GM23338 (cell line): Measurements from ENCODE around the gene CYBRD1. TPM values are rescaled to one million over a fixed set of nuclear protein-coding genes. Genes with fewer than 3 reads are reported as not detected.

Experiments used
- ATAC-seq: fragments of 200-7000 bp; cut with Tn5 transposase; 3 replicates; pipeline ENCODE4 v1.9.1; 2020
- DNase-seq: peaks from one replicate; pipeline ENCODE4 v3.0.0-alpha.2; 2015; ENCODE audit warnings: low spot score
- H2AFZ ChIP-seq: fragments of 200-600 bp; sonication (generic); 2 replicates; pipeline ENCODE4 v1.8.0; 2016; ENCODE audit warnings: antibody characterized with exemption, mild to moderate bottlenecking, moderate library complexity
- H3F3A ChIP-seq: fragments of 200-600 bp; sonication (generic); replicated peaks from 2 replicates; pipeline ENCODE4 v1.8.0; 2017; ENCODE audit warnings: antibody characterized with exemption, mixed run types, low read depth
- H3K27ac ChIP-seq: fragments of 200-600 bp; sonication (generic); 2 replicates; pipeline ENCODE4 v1.6.1; 2016; ENCODE audit warnings: low read depth
- H3K27me3 ChIP-seq: fragments of 200-600 bp; sonication (generic); 2 replicates; pipeline ENCODE4 v1.8.0; 2016; ENCODE audit warnings: mild to moderate bottlenecking, mixed run types, moderate library complexity; ENCODE audit not compliant: insufficient read depth
- H3K36me3 ChIP-seq: fragments of 200-600 bp; sonication (generic); 2 replicates; pipeline ENCODE4 v1.8.0; 2016; ENCODE audit warnings: mild to moderate bottlenecking; ENCODE audit not compliant: insufficient read depth
- H3K4me1 ChIP-seq: fragments of 200-600 bp; sonication (generic); 2 replicates; pipeline ENCODE4 v1.8.0; 2016; ENCODE audit warnings: mild to moderate bottlenecking, moderate library complexity; ENCODE audit not compliant: insufficient read depth
- H3K4me2 ChIP-seq: fragments of 200-600 bp; sonication (generic); 2 replicates; pipeline ENCODE4 v1.7.1; 2017; ENCODE audit warnings: mixed run types
- H3K4me3 ChIP-seq: fragments of 200-600 bp; sonication (generic); 2 replicates; pipeline ENCODE4 v1.6.1; 2016; ENCODE audit warnings: mixed run types
- H3K79me2 ChIP-seq: fragments of 200-600 bp; sonication (generic); replicated peaks from 2 replicates; pipeline ENCODE4 v1.8.0; 2017; ENCODE audit warnings: mild to moderate bottlenecking; ENCODE audit not compliant: insufficient read depth
- H3K9me2 ChIP-seq: fragments of 200-600 bp; sonication (generic); 2 replicates; pipeline ENCODE4 v1.8.0; 2017; ENCODE audit not compliant: insufficient read depth
- H4K20me1 ChIP-seq: fragments of 200-600 bp; sonication (generic); replicated peaks from 2 replicates; pipeline ENCODE4 v1.8.0; 2017; ENCODE audit warnings: mild to moderate bottlenecking; ENCODE audit not compliant: insufficient read depth
- H3K27ac Mint-ChIP-seq: 2 replicates; pipeline ENCODE4 v1.8.0; 2020; ENCODE audit warnings: inconsistent platforms, mild to moderate bottlenecking, moderate library complexity, mixed read lengths
- H3K27me3 Mint-ChIP-seq: 3 replicates; pipeline ENCODE4 v1.8.0; 2022; ENCODE audit warnings: low read depth, mild to moderate bottlenecking, moderate library complexity, mixed read lengths, inconsistent platforms; ENCODE audit not compliant: insufficient read depth, poor library complexity
- H3K36me3 Mint-ChIP-seq: 3 replicates; pipeline ENCODE4 v1.8.0; 2021; ENCODE audit warnings: low read depth, mild to moderate bottlenecking, inconsistent platforms, moderate library complexity, mixed read lengths
- H3K4me1 Mint-ChIP-seq: 3 replicates; pipeline ENCODE4 v1.8.0; 2020; ENCODE audit warnings: mild to moderate bottlenecking, inconsistent platforms, mixed read lengths
- H3K4me3 Mint-ChIP-seq: 3 replicates; pipeline ENCODE4 v1.8.0; 2021; ENCODE audit warnings: moderate library complexity, mild to moderate bottlenecking, inconsistent platforms, mixed read lengths
- H3K9me3 Mint-ChIP-seq: 3 replicates; pipeline ENCODE4 v1.8.0; 2020; ENCODE audit warnings: moderate library complexity, mild to moderate bottlenecking, inconsistent platforms, mixed read lengths
- CREB1 ChIP-seq: fragments of 250-450 bp; sonication (Bioruptor Pico); IDR thresholded peaks from 2 replicates; pipeline ENCODE4 v1.5.0; 2020; ENCODE audit warnings: low read depth, mild to moderate bottlenecking, moderate library complexity
- CTCF ChIP-seq, 2 experiments: fragments of 200-600 bp in 1 of 2; sonication (generic) in 1 of 2; conservative IDR thresholded peaks; 2 replicates each; pipeline versions ENCODE4 v1.5.1 to v1.6.1; 2016 to 2017; ENCODE audit warnings: antibody characterized with exemption in 2 of 2, low read depth in 2 of 2, mild to moderate bottlenecking in 2 of 2, moderate library complexity in 1 of 2
- ETS1 ChIP-seq: IDR thresholded peaks from 2 replicates; pipeline ENCODE4 v1.6.1; 2016; ENCODE audit warnings: antibody characterized with exemption
- EZH2 ChIP-seq: fragments of 200-600 bp; sonication (generic); IDR thresholded peaks from one replicate; pipeline ENCODE4 v1.8.0; 2017; ENCODE audit warnings: antibody characterized with exemption, mild to moderate bottlenecking, low read depth; ENCODE audit not compliant: unreplicated experiment
- EZH2phosphoT487 ChIP-seq: fragments of 200-600 bp; sonication (generic); IDR thresholded peaks from one replicate; pipeline ENCODE4 v1.8.1; 2018; ENCODE audit warnings: antibody characterized with exemption; ENCODE audit not compliant: unreplicated experiment
- JUNB ChIP-seq: IDR thresholded peaks from one replicate; pipeline ENCODE4 v1.6.1; 2016; ENCODE audit warnings: antibody characterized with exemption; ENCODE audit not compliant: unreplicated experiment
- NANOG ChIP-seq: IDR thresholded peaks from 2 replicates; pipeline ENCODE4 v1.6.1; 2016; ENCODE audit warnings: antibody characterized with exemption, borderline replicate concordance
- POLR2AphosphoS5 ChIP-seq: IDR thresholded peaks from 2 replicates; pipeline ENCODE4 v1.6.1; 2016; ENCODE audit warnings: antibody characterized with exemption, low read depth
- REST ChIP-seq: IDR thresholded peaks from one replicate; pipeline ENCODE4 v1.6.1; 2018; ENCODE audit warnings: antibody characterized with exemption; ENCODE audit not compliant: unreplicated experiment
- STAT1 ChIP-seq: IDR thresholded peaks from one replicate; pipeline ENCODE4 v1.6.1; 2016; ENCODE audit warnings: antibody characterized with exemption; ENCODE audit not compliant: unreplicated experiment
- ZNF114 ChIP-seq: fragments of 250-450 bp; sonication (Bioruptor Pico); IDR thresholded peaks from 2 replicates; pipeline ENCODE4 v1.5.0; 2020; ENCODE audit warnings: mild to moderate bottlenecking, moderate library complexity
- ZNF331 ChIP-seq: fragments of 250-450 bp; sonication (Bioruptor Pico); IDR thresholded peaks from 2 replicates; pipeline ENCODE4 v1.5.0; 2020; ENCODE audit warnings: low read depth, mild to moderate bottlenecking, moderate library complexity
- ZNF462 ChIP-seq: fragments of 250-450 bp; sonication (Bioruptor Pico); IDR thresholded peaks from 2 replicates; pipeline ENCODE4 v1.5.0; 2020; ENCODE audit warnings: mild to moderate bottlenecking, moderate library complexity
- polyA plus RNA-seq: library from polyadenylated mRNA; unstranded; fragments of >200 nt; fragmentation: Nextera tagmentation; extraction: Ambion mirVana; gene quantifications from 2 replicates; pipeline ENCODE4 v1.2.1, GENCODE V29; 2016
- total RNA-seq: library from RNA; depleted of rRNA; stranded (reverse); fragments of >200 nt; shearing (Covaris generic); gene quantifications from 2 replicates; pipeline ENCODE4 v1.2.3, GENCODE V29; 2014

CYBRD1 gene
- total and polyA plus RNA-seq, 2 experiments from 2014 or later = 3.4 to 5.3 TPM

- Mint-ChIP-seq H3K4me1 (peaks cover 22% of the 10 kb centered on the region; the same call in 2 of the 3 replicates), H3K36me3 (peaks cover 9% of the 10 kb centered on the region; the same call in 2 of the 3 replicates), H3K27ac (no peak overlapping the region), H3K4me3 (no peak overlapping the region), H3K27me3 (no peaks in the 10 kb centered on the region), H3K9me3 (no peaks in the 10 kb centered on the region)
- peaks cover 7% of the 10 kb centered on the region; the same call in 1 of the 2 replicates for H3K4me1 ChIP-seq
- no peak overlapping the region for H2AFZ ChIP-seq
- ATAC-seq (no peak), DNase-seq (no peak)
- H3K79me2 ChIP-seq = no peaks in the 10 kb centered on the region
- no peak overlapping the region for H3K4me2 ChIP-seq
- H4K20me1 ChIP-seq = no peaks in the 10 kb centered on the region
- H3F3A ChIP-seq = no peaks in the 10 kb centered on the region
- TF ChIP-seq STAT1 (no peak), EZH2 (no peak), CREB1 (CRISPR knock-in tag) (no peak), CTCF (conservative IDR thresholded peaks at IDR 0.05; ENCODE audit: low read depth in 2 of 2) (no peak), ZNF331 (CRISPR knock-in tag) (no peak), JUNB (no peak), ETS1 (no peak), POLR2AphosphoS5 (no peak), NANOG (no peak), ZNF462 (no peak), EZH2phosphoT487 (no peak), ZNF114 (CRISPR knock-in tag) (no peak), REST (no peak)
- no peaks in the 10 kb centered on the region for H3K36me3 ChIP-seq
- no peaks in the 10 kb centered on the region for H3K9me2 ChIP-seq
- H3K27ac ChIP-seq = peak overlapping the region; percentile 50; the same call in 1 of the 2 replicates
- H3K4me3 ChIP-seq = no peak overlapping the region
- no peaks in the 10 kb centered on the region for H3K27me3 ChIP-seq
Observed at GRCh38 chr2:171483793-171484192, 38.5 kb upstream of the CYBRD1 start.
